A549 treated with dexamethasone at 1 μM for 4 hours (cell line): ENCODE measurements around the gene RAPGEFL1. TPM values are rescaled to one million over a fixed set of nuclear protein-coding genes. Genes with fewer than 3 reads are reported as not detected.

Experiments
- total RNA-seq: library from RNA; stranded (reverse); fragments of 200-300 nt; extraction: Qiagen RNA extraction; gene quantifications from 5 replicates; pipeline ENCODE4 v1.2.3, GENCODE V29; 2022

The RAPGEFL1 gene
- 1.7 to 3.1 TPM (median 2.9 TPM) in 5 replicates for total RNA-seq

DNA sequence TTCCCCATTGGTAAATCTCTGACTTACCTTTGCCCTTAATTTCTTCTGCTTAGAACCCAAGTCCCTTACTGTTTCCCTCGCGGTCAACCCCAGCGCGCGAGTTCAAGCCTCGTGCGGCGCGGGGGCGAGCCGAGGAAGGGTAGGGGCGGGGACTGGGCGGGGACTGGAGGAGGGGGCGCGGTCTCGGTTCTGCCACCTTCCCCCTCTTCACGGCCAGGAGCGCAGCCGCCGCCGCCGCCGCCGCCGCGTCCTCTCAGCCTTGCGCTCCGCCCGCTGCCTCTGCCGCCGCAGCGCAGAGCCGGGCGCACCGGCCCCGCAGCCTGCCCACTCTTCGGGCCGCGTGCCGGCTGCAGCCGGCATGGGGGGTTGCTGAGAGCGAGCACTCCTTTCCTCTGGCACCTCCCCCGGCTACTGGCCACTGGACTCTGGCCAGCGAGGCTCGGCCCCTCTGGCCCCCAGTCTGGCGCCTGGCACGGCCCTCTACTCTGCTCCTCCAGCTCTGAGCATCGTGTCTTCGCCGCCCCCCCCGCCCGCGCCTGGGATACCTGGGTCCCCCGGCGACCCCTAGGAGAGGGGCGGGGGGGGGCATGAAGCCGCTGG lies at the start of gene RAPGEFL1:
RAPGEFL1 (plus strand) TSS at position 196 of the 600 bp plus-strand sequence; CDS start at position 588, 392 bp downstream.

DNA sequence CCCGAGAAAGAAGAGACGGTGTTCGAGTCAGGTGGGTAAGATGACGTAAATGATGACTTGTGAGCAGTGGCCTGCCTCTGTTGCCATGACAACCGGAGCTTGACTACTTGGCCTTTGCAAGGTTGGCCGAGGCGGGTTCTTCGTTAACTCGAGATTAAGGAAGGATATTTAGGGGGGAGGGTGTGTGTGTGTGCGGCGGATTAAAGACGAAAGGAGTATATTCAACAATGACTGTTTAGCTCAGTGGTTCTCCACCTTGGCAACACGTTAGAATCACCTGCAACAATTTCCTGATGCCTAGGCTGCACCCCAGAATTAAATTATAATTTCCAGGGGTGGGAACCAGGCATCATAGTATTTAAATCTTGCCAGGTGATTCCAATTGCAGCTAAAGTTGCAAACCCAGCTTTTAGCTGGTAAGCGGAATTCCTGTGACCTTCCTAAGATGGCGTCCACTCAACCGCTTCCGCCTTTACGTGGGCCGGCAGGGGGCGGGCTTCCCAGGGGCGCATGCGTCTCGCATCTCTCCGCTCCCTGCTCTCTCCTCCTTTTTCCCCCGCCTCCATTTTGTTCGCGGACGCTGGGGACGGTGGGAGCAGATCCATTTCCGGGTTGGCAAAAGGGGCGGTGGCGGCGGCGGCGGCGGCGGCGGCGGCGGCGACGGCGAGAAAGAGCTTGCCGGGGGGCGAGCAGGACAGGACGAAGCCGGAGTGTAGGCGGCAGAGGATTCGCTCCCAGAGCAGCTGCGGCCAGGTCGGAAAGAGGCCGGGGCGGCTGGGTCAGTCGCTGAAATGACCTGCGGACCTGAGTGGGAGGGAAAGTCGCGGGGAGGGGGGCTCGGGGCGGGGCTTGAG lies 41.7 kb downstream of the RAPGEFL1 start, which contains the start of gene WIPF2:
WIPF2 (plus strand) TSS at position 565 of the 854 bp plus-strand sequence. CDS start 37,156 bp downstream, outside the sequence.

Other genes starting within 250 kb of the RAPGEFL1 start
- 33.0 to 41.3 TPM (median 37.4 TPM) in 5 replicates for gene ORMDL3, start 249.9 kb upstream of the RAPGEFL1 start, total RNA-seq
- gene LRRC3C, start 249.7 kb upstream of the RAPGEFL1 start, total RNA-seq = not detected in 5 replicates
- not detected in 5 replicates for gene GSDMA, start 214.5 kb upstream of the RAPGEFL1 start, total RNA-seq
- gene PSMD3, start 196.7 kb upstream of the RAPGEFL1 start, total RNA-seq = 157 to 178 TPM (median 165 TPM) in 5 replicates
- 0.96 to 1.8 TPM (median 1.5 TPM) in 5 replicates for gene CSF3, start 162.0 kb upstream of the RAPGEFL1 start, total RNA-seq
- gene MED24, start 123.1 kb upstream of the RAPGEFL1 start, total RNA-seq = 42.3 to 68.1 TPM (median 59.6 TPM) in 5 replicates
- 25.2 to 37.0 TPM (median 36.4 TPM) in 5 replicates for gene THRA, start 114.5 kb upstream of the RAPGEFL1 start, total RNA-seq
- gene NR1D1, start 76.9 kb upstream of the RAPGEFL1 start, total RNA-seq = 7.3 to 10.7 TPM (median 10.4 TPM) in 5 replicates
- gene MSL1, start 55.5 kb upstream of the RAPGEFL1 start, total RNA-seq = 57.1 to 69.9 TPM (median 65.9 TPM) in 5 replicates
- 42.2 to 52.5 TPM (median 50.6 TPM) in 5 replicates for gene CASC3, start 36.9 kb upstream of the RAPGEFL1 start, total RNA-seq
- gene WIPF2, start 41.8 kb downstream of the RAPGEFL1 start, total RNA-seq = 17.0 to 29.3 TPM (median 26.2 TPM) in 5 replicates
- 48.1 to 56.0 TPM (median 54.6 TPM) in 5 replicates for gene CDC6, start 110.4 kb downstream of the RAPGEFL1 start, total RNA-seq
- 40.9 to 55.1 TPM (median 51.4 TPM) in 5 replicates for gene RARA, start 131.7 kb downstream of the RAPGEFL1 start, total RNA-seq
- gene GJD3, start 187.3 kb downstream of the RAPGEFL1 start, total RNA-seq = 0.40 to 0.76 TPM (median 0.71 TPM) in 5 replicates
- gene TOP2A, start 240.4 kb downstream of the RAPGEFL1 start, total RNA-seq = 179 to 230 TPM (median 203 TPM) in 5 replicates